Activated gamma-delta T cell treated with anti-CD3 and anti-CD28 coated beads, Interleukin-2, amount 50 U/mL, for 16 hours (primary cell): ENCODE measurements around the gene BBX.

Source experiments
- DNase-seq: peaks from one replicate; pipeline ENCODE4 v3.0.0-alpha.2; 2020; ENCODE audit warnings: low read depth

Gene BBX

GRCh38 chr3:107522510-107523288, at the start of gene BBX:
TSS of gene BBX (plus strand) at chr3:107522962. CDS start at chr3:107710461, 187,499 bp downstream.
- DNase-seq = peak; percentile 86

DNA sequence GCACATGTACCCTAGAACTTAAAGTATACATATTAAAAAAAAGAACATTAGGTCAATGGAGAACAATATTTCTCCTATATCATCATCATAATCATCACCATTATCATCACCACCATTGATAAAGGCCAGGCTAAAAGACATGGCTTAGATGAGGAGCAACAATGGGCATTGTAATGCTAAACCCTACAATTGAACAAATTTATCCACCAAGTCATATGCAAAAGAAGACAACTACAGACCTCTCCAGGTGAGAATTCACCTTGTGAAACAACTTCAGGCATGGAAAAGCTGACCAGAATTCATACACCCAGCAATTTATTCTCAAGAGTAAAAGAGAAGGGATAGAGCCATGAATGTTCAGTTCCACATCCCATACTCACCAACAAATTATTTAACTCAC, 46.3 kb upstream of the BBX start:
- DNase-seq = no peak

DNA sequence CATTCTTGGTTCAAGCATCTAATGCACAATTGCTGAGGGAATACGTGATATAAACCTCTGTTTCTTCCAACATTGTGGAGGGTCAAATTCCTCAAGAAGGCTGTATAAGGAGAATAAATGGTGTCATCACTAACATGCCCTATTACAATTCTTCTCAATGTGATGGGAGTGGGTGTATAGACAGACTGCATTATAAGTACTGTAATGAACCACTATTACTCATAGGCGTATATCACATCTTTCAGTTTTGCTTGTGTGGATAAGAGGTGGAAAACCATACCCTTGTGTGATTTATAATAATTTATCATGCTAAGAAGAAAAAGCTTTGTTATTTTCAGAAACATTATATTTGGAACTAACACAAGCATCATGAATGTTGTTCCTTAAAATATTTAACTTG, 35.3 kb upstream of the BBX start:
- no peak for DNase-seq

DNA sequence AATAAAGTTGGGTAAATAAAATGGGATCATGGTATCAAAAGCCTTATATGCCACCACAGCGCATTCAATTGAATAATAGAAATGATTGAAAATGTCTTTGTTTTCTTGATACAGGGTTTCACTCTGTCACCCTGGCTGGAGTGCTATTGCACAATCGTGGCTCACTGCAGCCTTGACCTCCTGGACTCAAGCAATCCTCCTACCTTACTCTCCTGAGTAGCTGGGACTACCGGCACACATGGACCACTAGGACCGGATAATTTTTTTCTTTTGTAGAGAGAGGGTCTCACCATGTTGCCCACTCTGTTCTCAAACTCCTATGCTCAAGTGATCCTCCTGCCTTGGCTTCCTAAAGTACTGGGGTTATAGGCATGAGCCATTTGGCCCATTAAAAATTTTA, 33.8 kb upstream of the BBX start:
- no peak for DNase-seq

DNA sequence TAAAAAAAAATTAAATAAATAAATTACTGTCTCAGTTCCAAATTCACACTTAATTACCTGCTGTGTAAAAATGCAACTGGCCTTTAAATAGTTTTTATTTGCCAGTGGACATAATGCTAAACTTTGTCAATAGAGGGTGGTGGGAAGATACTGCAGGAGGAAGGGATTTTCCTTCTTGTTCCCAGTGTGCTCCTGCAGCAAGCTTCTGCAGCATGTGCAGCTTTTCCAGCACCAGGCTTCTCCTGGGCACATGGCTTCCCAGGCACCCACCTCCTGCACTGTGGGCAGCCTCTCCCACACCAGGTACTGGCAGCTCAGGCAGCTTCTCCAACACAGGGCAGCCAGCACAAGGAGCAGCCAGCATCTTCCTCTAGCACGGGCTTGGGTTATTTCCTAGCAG, 29.6 kb upstream of the BBX start:
- no peak for DNase-seq

DNA sequence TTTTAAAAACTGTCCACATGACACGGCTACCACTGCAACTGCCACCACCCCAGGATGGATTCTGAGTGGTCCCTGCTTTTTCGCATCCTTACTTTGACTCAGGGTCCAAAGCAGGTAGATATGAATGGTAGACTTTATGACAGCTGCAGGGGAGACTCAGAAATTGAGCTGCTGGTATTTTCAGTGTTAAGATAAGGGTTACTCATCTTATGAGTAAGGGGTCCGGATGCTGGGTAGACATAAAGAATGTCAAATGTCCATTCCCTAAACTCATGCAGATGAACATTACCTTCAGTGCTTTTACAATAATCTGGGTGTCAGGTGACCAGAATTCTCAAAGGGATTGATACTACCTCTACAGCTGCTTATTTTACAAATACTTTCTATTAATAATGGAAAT, 25.9 kb upstream of the BBX start:
- DNase-seq = no peak

- no peak for DNase-seq
These were observed 24.1 kb upstream of the BBX start for GRCh38 chr3:107498646-107499045.

GRCh38 chr3:107506458-107506857, 16.3 kb upstream of the BBX start:
- no peak for DNase-seq

- no peak for DNase-seq
These were observed 14.4 kb upstream of the BBX start for GRCh38 chr3:107508331-107508730.

DNA sequence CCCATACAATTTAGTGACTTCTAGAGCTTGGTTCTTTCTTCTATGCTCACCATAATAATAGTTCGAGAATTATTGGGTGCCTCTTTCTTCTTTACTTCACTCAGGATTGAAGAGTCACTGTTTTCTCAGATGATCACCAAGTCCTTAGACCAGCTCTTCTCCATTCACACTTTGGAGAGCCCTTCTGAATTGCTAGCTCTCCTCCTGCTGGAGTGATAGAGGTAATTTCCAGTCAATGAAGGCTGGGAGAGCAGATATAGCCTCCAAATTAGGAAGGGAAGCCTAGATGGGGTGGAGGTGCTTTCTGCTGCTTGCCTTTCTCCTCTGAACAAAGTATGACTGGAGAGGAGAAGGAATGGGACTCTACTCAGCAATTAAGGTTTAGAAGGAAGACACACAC, 10.7 kb upstream of the BBX start:
- DNase-seq = no peak

DNA sequence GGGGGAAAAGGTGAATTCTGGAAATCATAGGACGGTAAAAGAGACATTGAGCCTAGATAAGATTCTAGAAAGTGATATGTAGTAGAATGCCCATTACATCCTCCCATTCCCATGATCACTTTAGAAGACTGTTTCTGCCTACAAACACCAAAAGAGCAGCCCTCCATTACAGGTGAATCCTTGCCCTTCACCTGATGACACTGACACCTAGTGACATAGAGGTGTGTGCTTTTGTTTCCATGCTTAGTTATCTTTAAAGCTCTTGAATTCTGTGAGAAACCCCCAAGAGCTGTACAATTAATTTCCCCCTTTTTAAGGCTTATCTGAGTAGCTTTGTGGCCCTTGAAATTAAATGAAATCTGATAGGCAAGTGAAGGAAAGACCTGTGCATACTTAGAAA, 8.3 kb upstream of the BBX start:
- no peak for DNase-seq

DNA sequence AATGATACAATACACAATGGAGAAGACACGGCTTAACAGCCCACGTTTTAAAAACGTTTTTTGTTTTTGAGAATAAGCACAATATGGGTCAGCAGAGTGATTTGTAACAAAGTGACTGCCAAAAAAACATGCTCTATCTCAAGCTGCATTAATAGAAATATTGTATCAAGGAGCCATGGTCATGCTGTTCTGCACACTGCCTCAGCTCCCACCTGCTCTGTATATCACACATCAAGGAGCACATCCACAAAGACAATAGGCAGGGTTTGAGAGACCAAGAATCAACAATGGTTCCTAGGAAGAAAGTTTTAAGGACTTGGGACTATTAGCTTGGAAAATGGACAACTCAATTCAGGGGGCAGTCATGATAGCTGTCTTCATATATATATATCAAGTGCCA, 6.3 kb upstream of the BBX start:
- no peak for DNase-seq

GRCh38 chr3:107520535-107520934, 2.2 kb upstream of the BBX start:
- no peak for DNase-seq

GRCh38 chr3:107521469-107522059, 1.2 kb upstream of the BBX start:
- DNase-seq = no peak

DNA sequence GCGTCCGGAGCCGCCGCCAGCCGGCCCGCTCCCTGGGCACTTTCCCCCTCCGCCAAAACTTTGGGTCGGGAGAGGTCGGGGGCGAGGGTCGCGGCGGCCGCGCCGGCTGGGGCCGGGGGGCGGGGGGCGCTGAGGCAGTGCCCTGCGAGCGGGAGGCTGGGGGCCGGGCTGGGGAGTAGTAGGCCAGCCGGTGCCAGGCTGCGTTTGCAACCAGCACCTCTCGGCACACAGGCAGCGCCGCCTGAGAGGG, 452 bp downstream of the BBX start:
- DNase-seq = peak; percentile 44

GRCh38 chr3:107523539-107524325, 970 bp downstream of the BBX start:
- DNase-seq = no peak

DNA sequence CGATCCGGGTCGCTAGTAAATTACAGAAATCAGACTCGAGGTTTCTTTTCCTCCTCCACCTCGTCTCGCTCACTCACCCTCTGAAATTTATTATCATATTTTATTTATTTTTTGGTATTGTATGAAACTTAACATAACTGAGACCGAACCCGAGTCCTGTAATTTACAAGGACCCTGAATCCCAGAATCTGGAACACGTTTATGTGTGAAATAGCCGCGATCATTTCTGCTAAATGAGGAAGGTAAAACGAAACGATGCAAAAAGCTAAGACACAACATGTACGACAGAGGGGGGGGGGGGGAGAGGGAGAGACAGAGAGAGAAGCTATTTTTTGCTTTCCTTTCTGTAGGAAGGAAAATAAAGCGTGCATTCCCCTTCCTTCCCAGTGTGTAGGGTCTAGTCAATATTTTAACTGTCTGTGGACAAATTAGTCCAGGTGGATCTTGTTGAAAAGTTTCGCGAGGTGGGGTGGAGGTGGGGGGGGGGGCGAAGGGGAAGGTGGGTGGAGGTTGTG, 1.6 kb downstream of the BBX start:
- no peak for DNase-seq

- peak; percentile 21 for DNase-seq
These were observed 2.3 kb downstream of the BBX start for GRCh38 chr3:107524841-107525643.

DNA sequence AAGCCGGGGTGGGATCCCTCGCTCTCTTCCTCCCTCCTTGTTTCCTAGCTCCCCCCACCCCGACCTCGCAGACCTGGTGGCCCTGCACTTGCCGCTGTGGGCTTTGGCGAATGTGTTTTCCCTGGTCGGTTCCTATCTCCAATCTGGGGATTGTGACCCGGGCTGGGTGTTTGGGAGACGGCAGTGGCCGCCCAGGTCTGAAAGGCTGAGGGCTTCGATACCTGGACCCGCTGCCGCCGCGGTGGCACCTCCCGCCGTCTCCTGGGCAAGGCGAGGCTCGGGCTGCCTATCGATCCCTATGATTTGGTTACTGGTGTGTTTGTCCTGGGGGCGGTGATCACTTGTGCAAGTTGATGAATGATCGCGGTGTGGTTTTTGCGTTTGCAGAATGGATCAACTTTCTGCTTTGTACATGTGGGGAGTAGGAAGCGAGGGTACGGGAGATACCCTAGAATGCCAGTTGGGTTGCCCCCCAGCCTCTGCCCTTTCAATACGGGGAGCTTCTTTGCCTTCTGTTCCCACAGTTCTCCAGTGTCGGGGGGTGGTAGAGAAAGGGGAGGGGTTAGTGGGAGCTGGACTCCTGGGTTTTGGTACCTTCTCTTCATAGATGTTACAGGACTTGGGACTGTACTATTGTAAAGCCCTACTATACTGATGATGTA, 3.0 kb downstream of the BBX start:
- DNase-seq = no peak

GRCh38 chr3:107531917-107532469, 9.2 kb downstream of the BBX start:
- no peak for DNase-seq

DNA sequence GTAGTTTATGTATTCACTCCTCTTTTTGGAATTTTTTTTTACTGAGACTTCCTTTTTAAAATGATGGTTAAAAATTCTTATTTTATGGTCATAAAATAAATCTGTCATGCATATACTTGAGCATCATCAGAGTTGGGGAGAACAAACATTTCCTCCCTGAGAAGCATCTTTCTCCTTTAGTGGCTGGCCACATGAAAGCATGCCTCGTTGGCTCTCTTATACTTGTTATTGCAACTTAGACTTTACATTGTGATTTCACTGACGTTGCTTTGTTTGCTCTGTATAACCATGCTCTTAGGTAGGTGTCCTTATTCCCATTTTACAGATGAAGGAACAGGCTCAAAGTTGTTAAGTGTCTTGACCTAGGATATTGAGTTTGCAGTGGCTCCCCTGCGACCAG, 18.1 kb downstream of the BBX start:
- no peak for DNase-seq

DNA sequence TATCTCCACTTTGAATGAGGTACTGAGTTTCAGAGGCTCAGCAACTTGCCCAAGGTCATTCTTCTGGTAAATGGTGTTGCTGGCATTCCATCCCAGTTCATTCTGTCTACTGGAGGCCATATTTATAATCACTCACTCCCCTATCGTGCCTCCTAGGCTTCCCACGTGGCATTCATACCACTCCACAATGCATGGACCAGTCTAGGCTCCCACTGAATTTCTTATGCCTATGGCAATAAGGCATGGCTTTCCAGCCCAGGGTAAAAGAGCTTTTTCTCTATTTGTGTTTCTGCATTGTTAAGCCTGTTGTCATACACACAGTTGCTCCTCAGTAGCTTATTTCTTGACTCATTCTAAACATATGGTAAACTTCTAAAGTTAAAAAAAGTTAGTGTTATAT, 19.9 kb downstream of the BBX start:
- DNase-seq = no peak
